C1 segment of cervical spinal cord (tissue), 14 donors: ENCODE results near the gene TMEM41A.
A peak's percentile ranks its signal among the peaks of the same experiment; 100 is the strongest.

Experiments used
- DNase-seq, 14 donors: peaks; one replicate each; lab custom pipeline; 2025; lab: John Stamatoyannopoulos, UW

TMEM41A gene

GRCh38 chr3:185498503-185499396 lies at the start of gene TMEM41A:
TMEM41A (minus strand) TSS chr3:185499035; CDS start chr3:185498961, 74 bp downstream.
- DNase-seq: peak; percentile 62 to 93 (median 86)

DNA sequence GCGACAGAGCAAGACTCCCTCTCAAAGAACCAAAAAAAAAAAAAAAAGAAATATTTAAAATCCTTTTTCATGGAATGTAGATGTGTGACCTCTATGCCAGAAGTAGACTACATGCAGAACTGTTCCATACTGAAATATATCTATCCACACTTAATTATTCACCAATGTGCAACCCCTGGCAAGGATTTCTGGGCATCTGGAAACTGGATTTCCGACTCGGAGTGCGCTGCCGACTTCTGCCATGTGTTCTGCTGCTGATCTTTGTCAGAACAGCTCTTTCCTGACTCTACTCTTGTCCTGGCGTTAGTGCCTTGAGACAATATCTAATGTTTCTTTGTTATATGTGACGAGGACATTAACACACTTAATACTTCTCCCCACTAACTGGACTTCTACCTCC lies 41.9 kb upstream of the TMEM41A start:
- no peak for DNase-seq

GRCh38 chr3:185539934-185540333 lies 41.1 kb upstream of the TMEM41A start:
- DNase-seq: no peak

DNA sequence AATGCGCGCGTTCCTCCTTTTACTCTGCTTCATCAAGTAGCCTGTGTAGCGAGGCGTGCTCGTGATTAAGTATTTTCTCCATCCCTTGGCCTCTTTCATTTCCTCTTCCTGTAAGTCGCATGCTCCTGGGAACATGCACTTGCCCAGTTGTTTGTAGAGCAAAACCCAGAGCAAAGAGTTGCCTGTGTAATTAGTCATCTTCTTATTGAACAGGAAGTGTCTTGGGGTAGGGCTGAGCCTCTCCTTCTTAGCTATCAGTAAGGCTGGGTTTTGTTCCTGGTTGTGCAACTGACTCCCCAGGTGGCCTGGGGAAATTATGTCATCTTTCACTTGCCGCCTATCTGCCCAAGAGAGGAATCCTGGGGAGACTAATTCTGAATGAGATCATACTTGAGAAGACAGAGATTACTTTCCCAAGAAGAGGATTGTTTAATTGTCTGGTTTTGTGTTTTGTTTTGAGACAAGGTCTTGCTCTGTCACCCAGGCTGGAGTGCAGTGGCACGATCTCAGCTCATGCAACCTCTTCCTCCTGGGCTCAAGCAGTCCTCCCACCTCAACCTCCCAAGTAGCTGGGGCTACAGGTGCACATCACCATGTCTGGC lies 38.6 kb upstream of the TMEM41A start:
- peak in 1 of 14 donors; percentile 4 for DNase-seq

- no peak for DNase-seq
These were observed 35.7 kb upstream of the TMEM41A start for GRCh38 chr3:185534511-185534910.

DNA sequence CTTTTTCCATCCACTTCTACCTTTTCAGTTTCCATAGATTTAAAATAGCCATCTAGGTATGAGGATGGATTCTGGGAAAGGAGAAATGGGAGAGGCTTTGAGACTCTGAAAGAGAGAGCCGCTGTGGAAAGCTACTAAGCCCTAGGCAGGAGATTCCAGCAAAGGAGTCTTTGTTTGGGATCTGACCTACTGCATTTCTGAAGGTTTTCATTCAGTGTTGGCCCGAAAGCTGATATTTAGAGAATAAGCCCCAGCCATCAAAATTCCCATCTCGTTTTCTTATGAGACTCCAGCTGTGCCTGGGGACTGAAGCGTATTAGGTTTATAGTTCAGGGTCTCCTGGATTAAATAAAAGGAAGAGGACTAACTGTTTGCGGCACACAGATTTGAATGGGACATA lies 34.1 kb upstream of the TMEM41A start:
- no peak for DNase-seq

- no peak for DNase-seq
These were observed 32.0 kb upstream of the TMEM41A start for GRCh38 chr3:185530856-185531255.

GRCh38 chr3:185528532-185528931 lies 29.7 kb upstream of the TMEM41A start:
- no peak for DNase-seq

GRCh38 chr3:185527364-185527763 lies 28.5 kb upstream of the TMEM41A start:
- no peak for DNase-seq

- DNase-seq: no peak
These were observed 27.6 kb upstream of the TMEM41A start for GRCh38 chr3:185526349-185526951.

DNA sequence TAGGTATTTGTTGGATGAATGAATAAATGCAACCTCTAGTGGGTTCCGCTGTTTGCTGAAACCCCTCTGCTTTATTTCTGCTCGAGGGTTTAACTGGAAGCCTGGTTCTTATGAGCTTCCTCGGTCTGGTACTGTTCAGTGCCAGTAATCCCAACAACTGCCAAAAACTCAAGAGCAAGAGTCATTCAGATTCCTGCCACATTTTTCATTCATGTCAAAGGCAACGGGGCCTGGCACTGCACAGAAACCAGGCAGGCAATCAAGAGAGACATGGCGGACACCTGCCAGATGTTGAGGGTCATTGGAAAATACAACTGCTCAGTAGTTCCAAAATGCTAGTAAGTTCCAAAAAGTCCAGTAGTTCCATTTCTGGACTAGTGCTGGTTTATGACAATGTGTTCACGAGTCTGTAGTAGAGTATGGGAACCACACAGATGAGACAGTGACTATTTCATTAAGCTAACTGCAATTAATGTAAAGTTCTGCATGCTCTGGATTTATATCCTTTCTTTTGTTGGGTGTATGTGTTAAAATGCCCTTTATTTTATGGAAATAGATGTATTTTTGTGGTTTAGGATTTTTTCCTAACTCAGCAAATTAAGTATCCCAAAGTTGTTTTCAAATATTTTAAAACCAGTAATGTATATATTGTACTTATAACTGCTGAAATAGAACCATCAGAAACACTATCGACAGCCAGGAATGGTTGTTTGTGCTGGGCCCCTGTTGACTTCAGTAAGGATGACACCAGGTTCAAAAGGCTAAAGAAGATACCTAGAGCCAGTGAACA lies 22.7 kb upstream of the TMEM41A start:
- DNase-seq: peak in 1 of 14 donors; percentile 5

GRCh38 chr3:185519021-185519420 lies 20.2 kb upstream of the TMEM41A start:
- no peak for DNase-seq

DNA sequence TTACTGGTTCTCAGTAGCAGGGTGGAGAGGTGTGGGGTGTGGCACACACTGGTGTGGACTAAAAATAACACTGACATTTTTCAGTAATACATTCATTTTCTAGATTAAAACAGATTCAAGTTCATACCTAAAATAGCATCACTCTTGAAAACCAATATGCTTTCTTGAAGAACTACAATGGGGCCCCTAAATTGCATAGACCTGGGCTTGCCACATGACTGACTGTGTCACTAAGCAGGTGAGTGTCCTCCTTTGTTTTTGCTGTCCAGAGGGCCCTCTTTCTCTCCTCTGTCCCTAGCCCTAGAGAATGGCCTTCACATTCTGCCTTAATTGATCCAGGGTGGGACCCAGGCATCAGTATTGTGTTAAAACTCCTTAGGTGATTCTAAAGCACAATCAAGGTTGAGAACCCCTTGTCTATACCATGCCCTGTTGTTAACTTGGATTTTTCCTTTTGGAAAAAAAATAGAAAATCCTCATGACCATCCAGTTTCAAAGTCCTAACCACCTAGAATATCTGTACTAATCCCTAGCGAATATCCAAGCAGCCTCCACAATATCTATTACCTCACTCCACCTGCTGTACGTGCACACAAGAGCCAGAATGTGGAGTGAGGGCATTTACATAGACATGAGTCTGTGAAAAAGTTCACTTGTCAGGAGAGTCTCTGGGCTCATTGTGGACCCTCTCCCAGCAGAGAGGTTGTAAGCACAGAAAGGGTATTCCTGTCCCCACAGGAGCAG lies 18.7 kb upstream of the TMEM41A start:
- no peak for DNase-seq

GRCh38 chr3:185511711-185512110 lies 12.9 kb upstream of the TMEM41A start:
- DNase-seq: no peak

- peak in 1 of 14 donors; percentile 24 for DNase-seq
These were observed 9.6 kb upstream of the TMEM41A start for GRCh38 chr3:185508335-185508991.

DNA sequence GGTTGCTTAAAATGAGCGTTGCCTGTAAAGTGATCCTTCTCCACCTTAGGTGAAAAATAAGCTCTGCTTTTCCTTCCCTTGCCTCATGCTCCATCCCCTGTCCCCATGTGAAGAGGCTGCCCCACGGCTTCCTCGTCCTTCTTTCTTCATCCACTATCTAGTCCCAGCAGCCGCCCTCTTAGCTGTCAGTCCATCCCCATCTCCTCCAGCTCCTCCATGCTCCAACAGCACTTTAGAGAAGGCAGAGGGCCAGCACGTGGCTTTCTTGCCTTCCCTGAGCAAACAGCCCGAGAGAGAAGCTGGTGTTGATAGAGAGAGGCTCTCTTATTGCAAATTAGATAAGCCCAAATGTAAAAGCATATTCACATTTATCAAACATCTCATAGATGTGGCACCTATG lies 9.0 kb upstream of the TMEM41A start:
- DNase-seq: no peak

GRCh38 chr3:185504636-185505035 lies 5.8 kb upstream of the TMEM41A start:
- no peak for DNase-seq

DNA sequence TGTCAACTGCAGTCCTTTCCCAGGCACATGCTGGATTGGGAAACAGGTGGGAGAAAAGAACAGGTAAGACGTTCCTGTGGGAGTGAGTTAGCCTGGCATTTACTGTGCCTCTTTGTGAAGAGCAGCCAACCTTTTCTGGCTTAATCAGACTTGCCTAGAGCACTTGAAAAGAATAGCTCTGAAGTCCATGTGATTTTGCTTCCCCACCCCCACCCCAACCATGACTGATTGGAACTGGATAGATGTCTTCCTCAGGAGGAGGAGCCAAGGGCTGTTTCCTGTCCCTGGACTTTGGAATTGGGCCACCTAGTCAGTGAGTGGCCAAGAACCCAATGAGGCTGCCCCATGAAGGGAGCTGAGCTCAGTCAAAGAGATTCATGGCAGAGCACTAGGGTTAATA lies 4.7 kb upstream of the TMEM41A start:
- DNase-seq: no peak

- no peak for DNase-seq
These were observed 4.2 kb upstream of the TMEM41A start for GRCh38 chr3:185502987-185503386.

DNA sequence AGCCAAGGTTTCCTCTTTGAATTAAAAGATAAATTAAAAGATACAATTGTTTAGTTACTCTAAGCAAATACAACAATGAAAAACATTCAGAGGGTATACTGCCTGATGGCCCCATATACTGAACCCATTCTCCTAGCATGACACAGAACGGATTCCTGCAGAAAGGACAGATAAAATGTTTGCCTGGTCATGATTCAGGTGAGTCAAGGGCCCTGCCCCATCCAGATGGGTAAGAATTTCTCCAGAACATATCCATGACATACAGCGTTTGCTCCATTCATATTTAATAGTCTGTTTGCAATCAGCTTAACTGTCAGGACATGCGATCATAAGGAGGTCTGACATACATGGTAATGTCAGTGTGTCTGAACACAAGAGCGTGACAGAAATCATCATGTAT lies 8.6 kb downstream of the TMEM41A start:
- DNase-seq: no peak

DNA sequence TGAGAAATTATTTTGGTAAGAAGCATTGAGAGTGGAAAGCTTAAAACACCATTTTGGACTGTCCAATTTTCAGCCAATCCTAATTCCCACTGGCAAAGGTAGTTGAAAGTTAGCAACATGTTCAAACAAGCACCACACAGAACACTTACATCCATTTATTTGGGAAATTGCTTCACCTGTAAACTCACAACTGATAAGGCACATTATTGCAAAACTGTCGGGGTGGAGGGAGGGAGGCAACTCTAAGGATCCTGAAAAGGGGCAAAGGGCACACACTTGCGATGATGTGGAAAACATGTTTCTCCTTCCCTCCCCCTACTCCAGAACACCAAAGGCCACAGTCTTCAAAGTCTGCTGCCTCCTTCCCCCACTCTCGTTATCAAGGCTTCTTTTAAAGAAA lies 9.4 kb downstream of the TMEM41A start:
- no peak for DNase-seq
